Progenitor cell of endocrine pancreas (in vitro differentiated cells): ENCODE results near the gene APP. TPM values are rescaled to one million over a fixed set of nuclear protein-coding genes. Genes with fewer than 3 reads are reported as not detected.

Experiments
- DNase-seq: peaks from one replicate; pipeline ENCODE4 v3.0.0; 2021; ENCODE audit warnings: low spot score; ENCODE audit not compliant: unreplicated experiment
- H3K27ac Mint-ChIP-seq: 2 replicates; pipeline ENCODE4 v1.8.0; 2021; ENCODE audit warnings: mild to moderate bottlenecking, moderate library complexity, mixed read lengths
- H3K27me3 Mint-ChIP-seq: 2 replicates; pipeline ENCODE4 v1.8.0; 2021; ENCODE audit warnings: mixed read lengths
- H3K36me3 Mint-ChIP-seq: 2 replicates; pipeline ENCODE4 v1.8.0; 2022; ENCODE audit warnings: mixed read lengths; ENCODE audit not compliant: insufficient read depth
- H3K4me1 Mint-ChIP-seq: 2 replicates; pipeline ENCODE4 v1.8.0; 2021; ENCODE audit warnings: low read depth, mixed read lengths
- H3K4me3 Mint-ChIP-seq: 2 replicates; pipeline ENCODE4 v1.8.0; 2021; ENCODE audit warnings: low read depth, mild to moderate bottlenecking, moderate library complexity, mixed read lengths
- H3K9me3 Mint-ChIP-seq: 2 replicates; pipeline ENCODE4 v1.8.0; 2021; ENCODE audit warnings: low read depth, mixed read lengths
- CTCF ChIP-seq: fragments of 200-600 bp; sonication (generic); IDR thresholded peaks from one replicate; pipeline ENCODE4 v1.5.0; 2021; ENCODE audit warnings: antibody characterized with exemption, mild to moderate bottlenecking; ENCODE audit not compliant: unreplicated experiment
- total RNA-seq: library from RNA; stranded (reverse); gene quantifications from 2 replicates; pipeline ENCODE4 v1.2.1, GENCODE V29; 2021

Gene APP
- total RNA-seq, 1 donor from 2014 or later: 631 TPM

- TF ChIP-seq CTCF: no peak
- H3K4me1 Mint-ChIP-seq: peaks cover 12% of the 10 kb centered on the region
- no peaks in the 10 kb centered on the region for H3K9me3 Mint-ChIP-seq
- no peaks in the 10 kb centered on the region for H3K27me3 Mint-ChIP-seq
- peaks cover 7% of the 10 kb centered on the region for H3K36me3 Mint-ChIP-seq
- peak overlapping the region; percentile 23 for H3K27ac Mint-ChIP-seq
- no peak overlapping the region for H3K4me3 Mint-ChIP-seq
- DNase-seq: no peak
Observed at GRCh38 chr21:26060335-26061115, 110.0 kb downstream of the APP start.

DNA sequence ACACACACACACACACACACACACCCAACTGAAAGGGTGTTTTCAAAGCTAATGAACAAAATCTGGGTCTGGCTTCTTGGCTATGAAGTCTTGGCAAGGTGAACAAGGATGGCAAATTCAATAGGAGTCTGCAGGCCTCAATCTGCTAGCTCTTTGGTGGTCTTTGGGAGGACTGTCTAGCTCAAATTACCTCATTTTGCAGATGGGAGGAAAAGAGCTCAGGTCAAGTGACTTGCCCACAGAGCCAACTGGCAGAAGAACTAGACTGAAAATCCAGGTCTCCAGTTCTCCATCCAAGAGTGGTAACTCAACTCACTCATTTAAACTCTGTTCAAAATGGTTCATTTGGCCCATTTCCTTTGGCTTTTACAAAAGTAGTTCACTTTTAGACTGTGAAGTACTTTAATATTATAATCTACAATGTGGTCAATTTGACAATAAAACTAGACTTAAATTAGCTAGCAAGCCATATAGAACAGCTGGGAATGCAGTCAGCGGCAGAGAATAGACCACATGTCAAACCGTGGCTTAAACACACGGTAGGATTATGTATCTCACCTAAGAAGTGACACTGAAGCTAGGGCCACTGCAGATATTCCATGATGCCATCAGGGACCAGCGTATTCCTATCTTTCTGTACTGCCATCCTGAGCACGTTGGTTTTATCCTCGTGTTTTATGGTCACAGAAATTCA is 112.9 kb downstream of the APP start:
- Mint-ChIP-seq H3K27ac (peak overlapping the region; percentile 85), H3K36me3 (peaks cover 11% of the 10 kb centered on the region), H3K4me3 (no peak overlapping the region), H3K9me3 (no peaks in the 10 kb centered on the region), H3K27me3 (no peaks in the 10 kb centered on the region), H3K4me1 (peaks cover 27% of the 10 kb centered on the region)
- TF ChIP-seq CTCF: no peak
- DNase-seq: no peak

GRCh38 chr21:26055841-26056264 is 114.7 kb downstream of the APP start:
- Mint-ChIP-seq H3K27me3 (no peaks in the 10 kb centered on the region), H3K36me3 (peaks cover 20% of the 10 kb centered on the region), H3K4me3 (no peak overlapping the region), H3K27ac (peak overlapping the region; percentile 34), H3K9me3 (no peaks in the 10 kb centered on the region), H3K4me1 (peaks cover 27% of the 10 kb centered on the region)
- no peak for DNase-seq
- no peak for TF ChIP-seq CTCF

- DNase-seq: no peak
- no peaks in the 10 kb centered on the region for H3K27me3 Mint-ChIP-seq
- no peaks in the 10 kb centered on the region for H3K9me3 Mint-ChIP-seq
- no peak for TF ChIP-seq CTCF
- H3K4me1 Mint-ChIP-seq: peaks cover 22% of the 10 kb centered on the region
- no peak overlapping the region for H3K4me3 Mint-ChIP-seq
- peaks cover 22% of the 10 kb centered on the region for H3K36me3 Mint-ChIP-seq
- no peak overlapping the region for H3K27ac Mint-ChIP-seq
Observed at GRCh38 chr21:26055010-26055409, 115.6 kb downstream of the APP start.

DNA sequence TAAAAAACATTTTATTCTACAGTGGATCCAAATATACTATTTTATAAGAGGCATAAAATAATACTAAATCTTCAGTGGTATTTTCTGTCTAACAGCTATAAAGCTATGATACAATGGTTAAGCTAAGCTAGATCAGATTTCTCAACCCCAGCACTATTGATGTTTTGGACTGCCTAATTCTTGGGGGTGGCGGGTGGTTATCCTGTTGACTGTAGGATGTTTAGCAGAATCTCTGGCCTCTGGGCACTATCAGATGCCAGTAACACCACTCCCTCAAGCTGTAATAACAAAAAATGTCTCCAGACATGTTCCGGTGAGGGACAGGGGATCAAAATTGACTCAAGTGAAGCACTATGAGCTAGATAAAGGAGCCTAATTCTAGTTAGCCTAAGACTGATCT is 118.5 kb downstream of the APP start:
- Mint-ChIP-seq H3K27ac (no peak overlapping the region), H3K4me3 (no peak overlapping the region), H3K4me1 (peaks cover 22% of the 10 kb centered on the region), H3K36me3 (peaks cover 31% of the 10 kb centered on the region), H3K9me3 (no peaks in the 10 kb centered on the region), H3K27me3 (no peaks in the 10 kb centered on the region)
- DNase-seq: no peak
- no peak for TF ChIP-seq CTCF
